ENCODE measurements around the gene GGACT. TPM values are rescaled to one million over a fixed set of nuclear protein-coding genes. Genes with fewer than 3 reads are reported as not detected.

The GGACT gene
- total RNA-seq, 2 experiments from 2014 or later = 2.4 to 2.9 TPM

- Histone ChIP-seq H3K27me3 (ENCODE audit: control insufficient read depth in 1 of 2, insufficient read depth in 2 of 2, low read length in 2 of 2) (no peaks in the 10 kb centered on the region), H3K36me3 (ENCODE audit: insufficient read depth, low read length) (no peaks in the 10 kb centered on the region), H3K4me3 (ENCODE audit: low read length) (no peak overlapping the region), H3K27ac (ENCODE audit: low read depth in 1 of 2, low read length in 2 of 2) (no peak overlapping the region), H3K9me3 (ENCODE audit: control insufficient read depth in 1 of 2, insufficient read depth in 1 of 2, low read length in 2 of 2) (no peaks in the 10 kb centered on the region), H3K4me1 (ENCODE audit: insufficient read depth, low read length) (peaks cover 10% of the 10 kb centered on the region)
- Mint-ChIP-seq H3K4me3 (no peak overlapping the region), H3K9me3 (no peaks in the 10 kb centered on the region), H3K36me3 (ENCODE audit: low read depth) (no peaks in the 10 kb centered on the region), H3K27ac (no peak overlapping the region), H3K4me1 (ENCODE audit: low read depth) (peaks cover 19% of the 10 kb centered on the region), H3K27me3 (no peaks in the 10 kb centered on the region)
- ChIA-PET POLR2A (no interaction called here), CTCF (no interaction called here)
- ATAC-seq (ENCODE audit: poor library complexity) (no peak), DNase-seq (no peak)
- intact Hi-C loops (cut with DNase I, micrococcal nuclease) = loop anchor here in 1 of 2 experiments (5.0 to 10.0 kb wide), 2 partner anchors 278 to 986 kb away; no protein-coding TSS in a partner anchor
- no peak for TF ChIP-seq CTCF (IDR thresholded peaks at IDR 0.05)
Measured at GRCh38 chr13:100510208-100510957, 78.2 kb downstream of the GGACT start.

GRCh38 chr13:100508996-100509395, 79.6 kb downstream of the GGACT start:
- Mint-ChIP-seq H3K4me1 (ENCODE audit: low read depth) (peaks cover 13% of the 10 kb centered on the region), H3K27me3 (no peaks in the 10 kb centered on the region), H3K27ac (no peak overlapping the region), H3K9me3 (no peaks in the 10 kb centered on the region), H3K4me3 (no peak overlapping the region), H3K36me3 (ENCODE audit: low read depth) (no peaks in the 10 kb centered on the region)
- ChIA-PET CTCF (no interaction called here), POLR2A (no interaction called here)
- no peak for TF ChIP-seq CTCF (IDR thresholded peaks at IDR 0.05)
- DNase-seq = no peak
- H3K9me3 ChIP-seq (ENCODE audit: control insufficient read depth in 1 of 2, insufficient read depth in 1 of 2, low read length in 2 of 2) = no peaks in the 10 kb centered on the region
- no peak overlapping the region for H3K4me3 ChIP-seq (ENCODE audit: low read length)
- H3K36me3 ChIP-seq (ENCODE audit: insufficient read depth, low read length) = no peaks in the 10 kb centered on the region
- no peak for ATAC-seq (ENCODE audit: poor library complexity)
- intact Hi-C loops (cut with DNase I, micrococcal nuclease) = no loop called here
- H3K27me3 ChIP-seq (ENCODE audit: control insufficient read depth in 1 of 2, insufficient read depth in 2 of 2, low read length in 2 of 2) = no peaks in the 10 kb centered on the region
- H3K4me1 ChIP-seq (ENCODE audit: insufficient read depth, low read length) = peaks cover 10% of the 10 kb centered on the region
- no peak overlapping the region for H3K27ac ChIP-seq (ENCODE audit: low read depth in 1 of 2, low read length in 2 of 2)

- Histone ChIP-seq H3K27me3 (ENCODE audit: control insufficient read depth in 1 of 2, insufficient read depth in 2 of 2, low read length in 2 of 2) (no peaks in the 10 kb centered on the region), H3K36me3 (ENCODE audit: insufficient read depth, low read length) (no peaks in the 10 kb centered on the region), H3K27ac (ENCODE audit: low read depth in 1 of 2, low read length in 2 of 2) (no peak overlapping the region), H3K9me3 (ENCODE audit: control insufficient read depth in 1 of 2, insufficient read depth in 1 of 2, low read length in 2 of 2) (no peaks in the 10 kb centered on the region), H3K4me3 (ENCODE audit: low read length) (no peak overlapping the region), H3K4me1 (ENCODE audit: insufficient read depth, low read length) (peaks cover 10% of the 10 kb centered on the region)
- ATAC-seq (ENCODE audit: poor library complexity) (no peak), DNase-seq (no peak)
- CTCF ChIA-PET = no interaction called here
- no peak overlapping the region for H3K4me3 Mint-ChIP-seq
- intact Hi-C loops (cut with DNase I, micrococcal nuclease) = no loop called here
- H3K36me3 Mint-ChIP-seq (ENCODE audit: low read depth) = no peaks in the 10 kb centered on the region
- no peaks in the 10 kb centered on the region for H3K9me3 Mint-ChIP-seq
- TF ChIP-seq CTCF (IDR thresholded peaks at IDR 0.05) = no peak
- POLR2A ChIA-PET = no interaction called here
- no peaks in the 10 kb centered on the region for H3K27me3 Mint-ChIP-seq
- H3K27ac Mint-ChIP-seq = no peak overlapping the region
- peaks cover 13% of the 10 kb centered on the region for H3K4me1 Mint-ChIP-seq (ENCODE audit: low read depth)
Measured at GRCh38 chr13:100508455-100508854, 80.1 kb downstream of the GGACT start.

All from CD4-positive, alpha-beta T cell (primary cell).